Peyer's patch (tissue), 4 donors: Measurements from ENCODE around the gene RIC1.

Experiments used
- POLR2A ChIP-seq, 2 donors: fragments of 450-650 bp; IDR thresholded peaks; one replicate each; pipeline ENCODE4 v1.5.1; 2017; ENCODE audit warnings: antibody characterized with exemption in 2 of 2, mild to moderate bottlenecking in 2 of 2, moderate library complexity in 2 of 2
- TF ChIP-seq, protein P1 (sequence below), 6 experiments: fragments of 450-650 bp in 4 of 6; fragments of 200-600 bp in 2 of 6; sonication (generic) in 1 of 6; IDR thresholded peaks; one replicate each; pipeline ENCODE4 v1.5.1; 2017 to 2019; ENCODE audit warnings: antibody characterized with exemption in 6 of 6, mild to moderate bottlenecking in 3 of 6, moderate library complexity in 1 of 6

DNA sequence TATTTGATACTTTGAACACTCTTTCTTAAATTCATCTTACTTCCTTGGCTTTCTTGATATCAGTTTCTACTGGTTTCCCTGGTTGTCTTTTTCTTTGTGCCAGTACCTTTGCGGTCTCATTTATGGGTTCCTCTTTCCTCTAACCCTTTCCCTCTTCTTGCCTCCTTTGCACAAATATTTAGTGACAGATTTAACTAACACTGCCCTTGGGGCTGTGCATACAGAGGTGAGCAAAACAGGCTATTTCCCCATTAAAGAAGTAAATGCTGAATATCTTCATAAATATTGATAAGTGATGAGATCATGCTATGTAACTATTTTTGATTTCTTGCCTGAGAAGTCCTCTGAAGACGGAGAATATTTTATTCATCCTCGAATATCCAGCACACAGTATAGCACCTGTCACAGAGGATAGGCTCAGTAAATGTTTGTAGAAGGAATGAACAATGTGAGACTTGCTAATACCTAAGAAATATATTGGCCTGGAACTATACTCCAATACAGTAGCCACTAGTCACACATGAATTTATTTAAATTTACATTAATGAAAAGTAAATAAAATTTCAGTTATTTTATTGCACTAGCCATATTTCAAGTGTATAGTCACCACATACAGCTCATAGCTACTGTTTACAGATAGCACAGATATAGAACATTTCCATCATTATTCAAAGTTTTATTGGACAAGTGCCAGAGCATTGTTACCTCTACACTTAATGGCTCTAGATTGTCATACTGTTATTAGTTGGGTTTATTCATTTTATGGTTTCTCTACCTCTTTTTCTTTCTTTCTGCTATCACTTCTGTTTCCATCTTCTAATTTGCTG, 90.4 kb downstream of the RIC1 start:
- no peak for TF ChIP-seq POLR2A (IDR thresholded peaks at IDR 0.05)
- TF ChIP-seq, protein P1, sequence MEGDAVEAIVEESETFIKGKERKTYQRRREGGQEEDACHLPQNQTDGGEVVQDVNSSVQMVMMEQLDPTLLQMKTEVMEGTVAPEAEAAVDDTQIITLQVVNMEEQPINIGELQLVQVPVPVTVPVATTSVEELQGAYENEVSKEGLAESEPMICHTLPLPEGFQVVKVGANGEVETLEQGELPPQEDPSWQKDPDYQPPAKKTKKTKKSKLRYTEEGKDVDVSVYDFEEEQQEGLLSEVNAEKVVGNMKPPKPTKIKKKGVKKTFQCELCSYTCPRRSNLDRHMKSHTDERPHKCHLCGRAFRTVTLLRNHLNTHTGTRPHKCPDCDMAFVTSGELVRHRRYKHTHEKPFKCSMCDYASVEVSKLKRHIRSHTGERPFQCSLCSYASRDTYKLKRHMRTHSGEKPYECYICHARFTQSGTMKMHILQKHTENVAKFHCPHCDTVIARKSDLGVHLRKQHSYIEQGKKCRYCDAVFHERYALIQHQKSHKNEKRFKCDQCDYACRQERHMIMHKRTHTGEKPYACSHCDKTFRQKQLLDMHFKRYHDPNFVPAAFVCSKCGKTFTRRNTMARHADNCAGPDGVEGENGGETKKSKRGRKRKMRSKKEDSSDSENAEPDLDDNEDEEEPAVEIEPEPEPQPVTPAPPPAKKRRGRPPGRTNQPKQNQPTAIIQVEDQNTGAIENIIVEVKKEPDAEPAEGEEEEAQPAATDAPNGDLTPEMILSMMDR (IDR thresholded peaks at IDR 0.05): no peak
